WTC11 (cell line): ENCODE results near the gene ATG2A. TPM values are rescaled to one million over a fixed set of nuclear protein-coding genes. Genes with fewer than 3 reads are reported as not detected.

ENCODE experiments used
- ATAC-seq: fragments of 200-7000 bp; cut with Tn5 transposase; 2 replicates; pipeline ENCODE4 v1.10.0; 2021; ENCODE audit warnings: mild to moderate bottlenecking, moderate library complexity
- CTCF ChIA-PET: fragments of 300-600 bp; sonication (Branson Sonifier 250); formaldehyde crosslinking; loops from one replicate; lab custom pipeline; 2021; ENCODE audit warnings: antibody characterized with exemption; lab: Charles Lee
- POLR2A ChIA-PET: fragments of 350-600 bp; sonication (Branson Sonifier 250); formaldehyde crosslinking; loops from one replicate; lab custom pipeline; 2021; ENCODE audit warnings: antibody characterized with exemption; lab: Charles Lee
- DNase-seq: peaks from one replicate; pipeline ENCODE4 v3.0.0; 2021; ENCODE audit warnings: low spot score
- H3K27ac Mint-ChIP-seq: 2 replicates; pipeline ENCODE4 v1.8.0; 2021; ENCODE audit warnings: mixed read lengths
- H3K27me3 Mint-ChIP-seq: 2 replicates; pipeline ENCODE4 v1.8.0; 2021; ENCODE audit warnings: low read depth, mild to moderate bottlenecking, moderate library complexity, mixed read lengths
- H3K36me3 Mint-ChIP-seq: 2 replicates; pipeline ENCODE4 v1.8.0; 2021; ENCODE audit warnings: mixed read lengths
- H3K4me1 Mint-ChIP-seq: 2 replicates; pipeline ENCODE4 v1.8.0; 2022; ENCODE audit warnings: mixed read lengths
- H3K4me3 Mint-ChIP-seq: 2 replicates; pipeline ENCODE4 v1.8.0; 2021; ENCODE audit warnings: mild to moderate bottlenecking, moderate library complexity, mixed read lengths
- H3K9me3 Mint-ChIP-seq: 2 replicates; pipeline ENCODE4 v1.8.0; 2021; ENCODE audit warnings: mixed read lengths
- CREB1 ChIP-seq: sonication (generic); formaldehyde crosslinking; IDR thresholded peaks from 2 replicates; pipeline ENCODE4 v1.8.0; 2023; ENCODE audit warnings: mild to moderate bottlenecking, missing genetic modification reagents
- ETV6 ChIP-seq: sonication (generic); formaldehyde crosslinking; IDR thresholded peaks from 2 replicates; pipeline ENCODE4 v1.8.1; 2022; ENCODE audit warnings: mild to moderate bottlenecking, missing genetic modification reagents
- FOXK1 ChIP-seq: sonication (generic); formaldehyde crosslinking; IDR thresholded peaks from 2 replicates; pipeline ENCODE4 v1.8.0; 2022; ENCODE audit warnings: mild to moderate bottlenecking, moderate library complexity, missing genetic modification reagents
- GRHL2 ChIP-seq: fragments of 250-450 bp; sonication (Bioruptor Pico); IDR thresholded peaks from 2 replicates; pipeline ENCODE4 v1.8.0; 2022; ENCODE audit warnings: mild to moderate bottlenecking, moderate library complexity; ENCODE audit not compliant: insufficient replicate concordance, severe bottlenecking
- KAT7 ChIP-seq: sonication (generic); formaldehyde crosslinking; IDR thresholded peaks from 2 replicates; pipeline ENCODE4 v1.8.1; 2023; ENCODE audit warnings: missing genetic modification reagents, mild to moderate bottlenecking, borderline replicate concordance
- NR1H2 ChIP-seq: sonication (generic); formaldehyde crosslinking; IDR thresholded peaks from 2 replicates; pipeline ENCODE4 v1.9.0; 2021; ENCODE audit warnings: mild to moderate bottlenecking, moderate library complexity, missing genetic modification reagents
- SMAD4 ChIP-seq: sonication (generic); formaldehyde crosslinking; IDR thresholded peaks from 2 replicates; pipeline ENCODE4 v1.8.0; 2022; ENCODE audit warnings: mild to moderate bottlenecking, missing genetic modification reagents
- SOX15 ChIP-seq: fragments of 250-450 bp; sonication (Bioruptor Pico); IDR thresholded peaks from 2 replicates; pipeline ENCODE4 v1.9.0; 2021; ENCODE audit warnings: mild to moderate bottlenecking
- ZNF121 ChIP-seq: sonication (generic); formaldehyde crosslinking; IDR thresholded peaks from 2 replicates; pipeline ENCODE4 v1.8.0; 2023; ENCODE audit warnings: missing genetic modification reagents
- ZNF671 ChIP-seq: fragments of 250-450 bp; sonication (Bioruptor Pico); IDR thresholded peaks from 2 replicates; pipeline ENCODE4 v1.8.0; 2021; ENCODE audit warnings: mild to moderate bottlenecking
- total RNA-seq: library from RNA; stranded (reverse); gene quantifications from 3 replicates; pipeline ENCODE4 v1.2.3, GENCODE V29; 2021
- TF ChIP-seq, protein P1 (sequence below): sonication (generic); formaldehyde crosslinking; IDR thresholded peaks from 2 replicates; pipeline ENCODE4 v1.8.1; 2023; ENCODE audit warnings: mild to moderate bottlenecking, missing genetic modification reagents, moderate library complexity
- TF ChIP-seq, protein P2 (sequence below): fragments of 250-450 bp; sonication (Bioruptor Pico); IDR thresholded peaks from 2 replicates; pipeline ENCODE4 v1.9.0; 2021; ENCODE audit warnings: mild to moderate bottlenecking
- TF ChIP-seq, protein P3 (sequence below): sonication (generic); formaldehyde crosslinking; IDR thresholded peaks from 2 replicates; pipeline ENCODE4 v1.8.1; 2023; ENCODE audit warnings: mild to moderate bottlenecking, missing genetic modification reagents, borderline replicate concordance
- TF ChIP-seq, protein P4 (sequence below): fragments of 250-450 bp; sonication (Bioruptor Pico); IDR thresholded peaks from 2 replicates; pipeline ENCODE4 v1.9.0; 2021; ENCODE audit warnings: mild to moderate bottlenecking
- TF ChIP-seq, protein P5 (sequence below): sonication (generic); formaldehyde crosslinking; IDR thresholded peaks from 2 replicates; pipeline ENCODE4 v1.8.1; 2023; ENCODE audit warnings: mild to moderate bottlenecking, missing genetic modification reagents, moderate library complexity

ATG2A gene
- total RNA-seq, 1 experiment from 2014 or later = 31.4 TPM

DNA sequence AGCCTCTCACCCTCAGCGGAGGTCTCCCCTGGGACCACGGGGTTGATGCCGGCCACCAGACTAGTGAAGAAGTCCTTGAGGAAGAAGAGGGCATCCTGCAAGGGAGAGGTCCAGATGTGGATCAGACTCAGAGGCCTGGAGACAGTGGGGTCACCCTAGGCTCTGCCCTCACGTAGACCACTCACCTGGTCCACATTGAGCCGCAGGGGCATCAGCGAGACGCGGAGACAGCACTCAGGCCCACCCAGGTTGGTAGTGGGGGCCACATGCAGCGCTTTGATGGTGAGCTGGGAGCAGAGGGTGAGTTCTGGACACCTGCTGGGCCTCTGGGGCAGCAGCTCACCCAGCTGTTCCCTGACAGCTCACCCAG, 18.9 kb downstream of the ATG2A start:
- Mint-ChIP-seq H3K4me3 (no peak overlapping the region), H3K27me3 (no peaks in the 10 kb centered on the region), H3K27ac (no peak overlapping the region), H3K4me1 (0 out of 2 replicates have a peak, but pooled peaks cover 2% of the 10 kb centered on the region), H3K9me3 (no peaks in the 10 kb centered on the region), H3K36me3 (peaks cover 6% of the 10 kb centered on the region; the same call in 1 of the 2 replicates)
- ChIA-PET POLR2A (no interaction called here), CTCF (interaction anchor here (1.0 to 3.4 kb wide), 2 partner anchors 10 to 49 kb away, joined by 4 to 21 read pairs; no protein-coding TSS in a partner anchor)
- no peak for ATAC-seq
- TF ChIP-seq, protein P1, sequence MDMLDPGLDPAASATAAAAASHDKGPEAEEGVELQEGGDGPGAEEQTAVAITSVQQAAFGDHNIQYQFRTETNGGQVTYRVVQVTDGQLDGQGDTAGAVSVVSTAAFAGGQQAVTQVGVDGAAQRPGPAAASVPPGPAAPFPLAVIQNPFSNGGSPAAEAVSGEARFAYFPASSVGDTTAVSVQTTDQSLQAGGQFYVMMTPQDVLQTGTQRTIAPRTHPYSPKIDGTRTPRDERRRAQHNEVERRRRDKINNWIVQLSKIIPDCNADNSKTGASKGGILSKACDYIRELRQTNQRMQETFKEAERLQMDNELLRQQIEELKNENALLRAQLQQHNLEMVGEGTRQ (CRISPR knock-in tag) = no peak
- TF ChIP-seq, protein P2, sequence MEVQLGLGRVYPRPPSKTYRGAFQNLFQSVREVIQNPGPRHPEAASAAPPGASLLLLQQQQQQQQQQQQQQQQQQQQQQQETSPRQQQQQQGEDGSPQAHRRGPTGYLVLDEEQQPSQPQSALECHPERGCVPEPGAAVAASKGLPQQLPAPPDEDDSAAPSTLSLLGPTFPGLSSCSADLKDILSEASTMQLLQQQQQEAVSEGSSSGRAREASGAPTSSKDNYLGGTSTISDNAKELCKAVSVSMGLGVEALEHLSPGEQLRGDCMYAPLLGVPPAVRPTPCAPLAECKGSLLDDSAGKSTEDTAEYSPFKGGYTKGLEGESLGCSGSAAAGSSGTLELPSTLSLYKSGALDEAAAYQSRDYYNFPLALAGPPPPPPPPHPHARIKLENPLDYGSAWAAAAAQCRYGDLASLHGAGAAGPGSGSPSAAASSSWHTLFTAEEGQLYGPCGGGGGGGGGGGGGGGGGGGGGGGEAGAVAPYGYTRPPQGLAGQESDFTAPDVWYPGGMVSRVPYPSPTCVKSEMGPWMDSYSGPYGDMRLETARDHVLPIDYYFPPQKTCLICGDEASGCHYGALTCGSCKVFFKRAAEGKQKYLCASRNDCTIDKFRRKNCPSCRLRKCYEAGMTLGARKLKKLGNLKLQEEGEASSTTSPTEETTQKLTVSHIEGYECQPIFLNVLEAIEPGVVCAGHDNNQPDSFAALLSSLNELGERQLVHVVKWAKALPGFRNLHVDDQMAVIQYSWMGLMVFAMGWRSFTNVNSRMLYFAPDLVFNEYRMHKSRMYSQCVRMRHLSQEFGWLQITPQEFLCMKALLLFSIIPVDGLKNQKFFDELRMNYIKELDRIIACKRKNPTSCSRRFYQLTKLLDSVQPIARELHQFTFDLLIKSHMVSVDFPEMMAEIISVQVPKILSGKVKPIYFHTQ = no peak
- TF ChIP-seq ETV6 (no peak), SOX15 (CRISPR knock-in tag) (no peak), GRHL2 (CRISPR knock-in tag) (no peak), FOXK1 (CRISPR knock-in tag) (no peak), CREB1 (CRISPR knock-in tag) (no peak), ZNF671 (CRISPR knock-in tag) (no peak), NR1H2 (no peak), KAT7 (CRISPR knock-in tag) (no peak), SMAD4 (CRISPR knock-in tag) (no peak)
- TF ChIP-seq, protein P3, sequence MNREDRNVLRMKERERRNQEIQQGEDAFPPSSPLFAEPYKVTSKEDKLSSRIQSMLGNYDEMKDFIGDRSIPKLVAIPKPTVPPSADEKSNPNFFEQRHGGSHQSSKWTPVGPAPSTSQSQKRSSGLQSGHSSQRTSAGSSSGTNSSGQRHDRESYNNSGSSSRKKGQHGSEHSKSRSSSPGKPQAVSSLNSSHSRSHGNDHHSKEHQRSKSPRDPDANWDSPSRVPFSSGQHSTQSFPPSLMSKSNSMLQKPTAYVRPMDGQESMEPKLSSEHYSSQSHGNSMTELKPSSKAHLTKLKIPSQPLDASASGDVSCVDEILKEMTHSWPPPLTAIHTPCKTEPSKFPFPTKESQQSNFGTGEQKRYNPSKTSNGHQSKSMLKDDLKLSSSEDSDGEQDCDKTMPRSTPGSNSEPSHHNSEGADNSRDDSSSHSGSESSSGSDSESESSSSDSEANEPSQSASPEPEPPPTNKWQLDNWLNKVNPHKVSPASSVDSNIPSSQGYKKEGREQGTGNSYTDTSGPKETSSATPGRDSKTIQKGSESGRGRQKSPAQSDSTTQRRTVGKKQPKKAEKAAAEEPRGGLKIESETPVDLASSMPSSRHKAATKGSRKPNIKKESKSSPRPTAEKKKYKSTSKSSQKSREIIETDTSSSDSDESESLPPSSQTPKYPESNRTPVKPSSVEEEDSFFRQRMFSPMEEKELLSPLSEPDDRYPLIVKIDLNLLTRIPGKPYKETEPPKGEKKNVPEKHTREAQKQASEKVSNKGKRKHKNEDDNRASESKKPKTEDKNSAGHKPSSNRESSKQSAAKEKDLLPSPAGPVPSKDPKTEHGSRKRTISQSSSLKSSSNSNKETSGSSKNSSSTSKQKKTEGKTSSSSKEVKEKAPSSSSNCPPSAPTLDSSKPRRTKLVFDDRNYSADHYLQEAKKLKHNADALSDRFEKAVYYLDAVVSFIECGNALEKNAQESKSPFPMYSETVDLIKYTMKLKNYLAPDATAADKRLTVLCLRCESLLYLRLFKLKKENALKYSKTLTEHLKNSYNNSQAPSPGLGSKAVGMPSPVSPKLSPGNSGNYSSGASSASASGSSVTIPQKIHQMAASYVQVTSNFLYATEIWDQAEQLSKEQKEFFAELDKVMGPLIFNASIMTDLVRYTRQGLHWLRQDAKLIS (CRISPR knock-in tag) = no peak
- TF ChIP-seq, protein P4, sequence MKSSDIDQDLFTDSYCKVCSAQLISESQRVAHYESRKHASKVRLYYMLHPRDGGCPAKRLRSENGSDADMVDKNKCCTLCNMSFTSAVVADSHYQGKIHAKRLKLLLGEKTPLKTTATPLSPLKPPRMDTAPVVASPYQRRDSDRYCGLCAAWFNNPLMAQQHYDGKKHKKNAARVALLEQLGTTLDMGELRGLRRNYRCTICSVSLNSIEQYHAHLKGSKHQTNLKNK (CRISPR knock-in tag) = no peak
- TF ChIP-seq, protein P5, sequence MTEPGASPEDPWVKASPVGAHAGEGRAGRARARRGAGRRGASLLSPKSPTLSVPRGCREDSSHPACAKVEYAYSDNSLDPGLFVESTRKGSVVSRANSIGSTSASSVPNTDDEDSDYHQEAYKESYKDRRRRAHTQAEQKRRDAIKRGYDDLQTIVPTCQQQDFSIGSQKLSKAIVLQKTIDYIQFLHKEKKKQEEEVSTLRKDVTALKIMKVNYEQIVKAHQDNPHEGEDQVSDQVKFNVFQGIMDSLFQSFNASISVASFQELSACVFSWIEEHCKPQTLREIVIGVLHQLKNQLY (CRISPR knock-in tag) = no peak
- no peak for DNase-seq

DNA sequence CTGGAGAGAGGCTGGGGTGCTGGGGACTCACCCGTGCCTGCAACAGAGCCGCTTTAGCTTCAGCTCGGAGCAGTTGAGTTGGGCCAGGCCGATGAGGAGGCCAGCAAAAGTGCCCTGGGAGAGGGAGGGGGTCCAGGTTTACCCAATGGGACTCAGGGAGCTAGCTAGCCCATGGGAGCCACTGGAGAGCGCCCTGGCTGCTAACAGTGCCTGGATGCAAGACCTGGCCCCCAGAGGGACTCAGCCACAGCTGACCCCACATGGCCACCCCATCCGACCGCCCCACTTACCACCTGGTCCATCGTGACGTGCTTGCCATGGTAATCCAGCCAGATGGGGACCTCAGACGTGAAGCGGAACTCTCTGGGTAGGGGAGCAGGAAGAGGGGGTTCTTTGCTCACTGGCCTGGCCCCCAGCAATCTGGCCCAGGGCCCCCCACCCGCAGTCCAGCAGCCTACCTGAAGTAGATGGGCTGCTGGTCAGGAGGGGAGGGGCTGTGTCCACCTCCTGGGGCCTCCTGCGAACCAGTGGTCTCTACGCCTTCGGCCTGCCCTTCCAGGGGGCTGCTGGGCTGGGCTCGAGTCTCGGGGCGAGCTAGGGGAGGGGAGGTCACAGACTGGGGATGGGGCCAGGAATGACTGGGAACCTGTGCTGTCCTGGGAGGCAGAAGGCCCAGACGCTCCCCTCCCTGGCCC, 19.5 kb downstream of the ATG2A start:
- H3K9me3 Mint-ChIP-seq = no peaks in the 10 kb centered on the region
- DNase-seq (no peak), ATAC-seq (no peak)
- 0 out of 2 replicates have a peak, but pooled peaks cover 2% of the 10 kb centered on the region for H3K4me1 Mint-ChIP-seq
- H3K27me3 Mint-ChIP-seq = no peaks in the 10 kb centered on the region
- no peak overlapping the region for H3K4me3 Mint-ChIP-seq
- no peak for TF ChIP-seq SMAD4 (CRISPR knock-in tag)
- TF ChIP-seq ZNF121 = no peak
- peaks cover 6% of the 10 kb centered on the region; the same call in 1 of the 2 replicates for H3K36me3 Mint-ChIP-seq
- ChIA-PET CTCF (interaction anchor here (3.4 to 22.9 kb wide), 2 partner anchors 9 to 50 kb away, joined by 21 to 372 read pairs; partner anchors contain the start of gene CDC42BPG), POLR2A (no interaction called here)
- H3K27ac Mint-ChIP-seq = no peak overlapping the region
